GM18526 (cell line): ENCODE results near the gene CD82.

Source experiments
- POLR2A ChIP-seq: IDR thresholded peaks from 3 replicates; pipeline ENCODE4 v1.6.1; 2011; ENCODE audit not compliant: insufficient read length; ENCODE audit errors: extremely low read depth

CD82 gene

GRCh38 chr11:44530413-44531115 lies 34.9 kb upstream of the CD82 start:
- TF ChIP-seq POLR2A, result no peak

GRCh38 chr11:44531116-44531504 lies 34.4 kb upstream of the CD82 start:
- TF ChIP-seq POLR2A, result no peak

GRCh38 chr11:44531636-44532035 lies 33.8 kb upstream of the CD82 start:
- no peak for TF ChIP-seq POLR2A

- no peak for TF ChIP-seq POLR2A
Measured at GRCh38 chr11:44532809-44533208, 32.7 kb upstream of the CD82 start.

GRCh38 chr11:44533921-44534711 lies 31.3 kb upstream of the CD82 start:
- no peak for TF ChIP-seq POLR2A

GRCh38 chr11:44535191-44535980 lies 30.1 kb upstream of the CD82 start:
- TF ChIP-seq POLR2A, result no peak

- no peak for TF ChIP-seq POLR2A
Measured at GRCh38 chr11:44536788-44537516, 28.5 kb upstream of the CD82 start.

GRCh38 chr11:44537679-44538078 lies 27.8 kb upstream of the CD82 start:
- no peak for TF ChIP-seq POLR2A

GRCh38 chr11:44538375-44539054 lies 26.9 kb upstream of the CD82 start:
- TF ChIP-seq POLR2A, result no peak

GRCh38 chr11:44539971-44540370 lies 25.5 kb upstream of the CD82 start:
- no peak for TF ChIP-seq POLR2A

- TF ChIP-seq POLR2A, result no peak
Measured at GRCh38 chr11:44540667-44541066, 24.8 kb upstream of the CD82 start.

GRCh38 chr11:44542372-44542771 lies 23.1 kb upstream of the CD82 start:
- no peak for TF ChIP-seq POLR2A

GRCh38 chr11:44548032-44548695 lies 17.3 kb upstream of the CD82 start:
- TF ChIP-seq POLR2A, result no peak

GRCh38 chr11:44550123-44550522 lies 15.3 kb upstream of the CD82 start:
- no peak for TF ChIP-seq POLR2A
